Stimulated activated CD8-positive, alpha-beta memory T cell treated with anti-CD3 and anti-CD28 coated beads, Interleukin-12 subunit alpha, Interleukin-12 subunit beta, amount 100 ng/mL, for 24 hours (primary cell): ENCODE data around the gene PLEKHA8.

Experiments
- DNase-seq: peaks from one replicate; pipeline ENCODE4 v3.0.0-alpha.2; 2020; ENCODE audit errors: extremely low read depth

The PLEKHA8 gene

DNA sequence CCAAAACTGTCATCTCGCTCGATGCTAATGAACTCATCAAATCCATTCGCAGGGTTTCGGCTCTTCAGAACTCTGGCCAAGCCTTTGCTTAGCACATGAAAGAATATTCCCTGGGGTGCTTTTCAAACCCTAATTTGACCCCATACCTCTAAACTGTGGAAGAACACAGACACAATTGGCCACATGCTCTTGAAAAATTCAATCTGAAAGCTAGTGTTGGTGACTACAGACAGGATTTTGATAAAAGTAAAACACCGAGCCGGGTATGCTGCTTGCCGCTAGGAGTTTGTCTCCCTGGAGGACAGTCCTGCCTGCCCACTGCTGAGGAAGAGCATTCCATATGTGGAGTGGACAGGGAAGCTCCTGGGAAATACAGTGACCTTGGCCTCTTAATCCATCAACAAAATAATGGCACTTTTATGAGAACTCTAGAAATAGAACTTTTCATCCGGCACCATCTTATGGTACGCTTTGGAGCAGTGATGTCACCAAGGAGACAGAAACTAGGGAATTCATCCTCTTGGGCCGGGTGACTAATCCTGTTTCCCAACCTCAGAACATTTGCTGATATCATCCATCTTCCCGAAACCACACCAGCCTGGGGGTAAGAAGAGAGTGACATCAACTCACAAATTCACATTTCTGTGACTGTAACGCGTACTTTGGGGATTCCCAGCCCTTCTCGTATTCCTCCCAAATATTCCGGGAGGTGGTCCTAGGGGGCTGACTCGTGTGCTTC lies 140.8 kb downstream of the PLEKHA8 start:
- no peak for DNase-seq

DNA sequence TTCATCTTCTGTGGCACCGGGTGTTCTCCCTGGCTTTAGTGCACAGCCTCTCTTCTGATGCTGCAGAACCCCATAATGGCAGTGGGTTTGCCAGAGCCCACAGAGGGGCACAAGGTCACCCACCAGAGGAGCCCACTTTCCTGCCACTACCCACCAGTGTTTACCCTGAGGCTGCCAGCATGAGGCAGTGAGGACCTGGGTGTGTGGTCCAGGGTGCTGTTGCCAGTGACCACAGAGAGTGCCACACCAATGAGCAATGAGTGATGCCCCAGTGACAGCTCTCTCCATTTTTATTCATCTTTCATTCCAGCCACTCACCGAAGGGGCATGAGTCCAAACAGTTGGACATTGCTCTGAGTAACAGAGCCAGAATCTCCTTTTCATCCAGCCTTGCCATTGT lies 141.4 kb downstream of the PLEKHA8 start:
- no peak for DNase-seq

DNA sequence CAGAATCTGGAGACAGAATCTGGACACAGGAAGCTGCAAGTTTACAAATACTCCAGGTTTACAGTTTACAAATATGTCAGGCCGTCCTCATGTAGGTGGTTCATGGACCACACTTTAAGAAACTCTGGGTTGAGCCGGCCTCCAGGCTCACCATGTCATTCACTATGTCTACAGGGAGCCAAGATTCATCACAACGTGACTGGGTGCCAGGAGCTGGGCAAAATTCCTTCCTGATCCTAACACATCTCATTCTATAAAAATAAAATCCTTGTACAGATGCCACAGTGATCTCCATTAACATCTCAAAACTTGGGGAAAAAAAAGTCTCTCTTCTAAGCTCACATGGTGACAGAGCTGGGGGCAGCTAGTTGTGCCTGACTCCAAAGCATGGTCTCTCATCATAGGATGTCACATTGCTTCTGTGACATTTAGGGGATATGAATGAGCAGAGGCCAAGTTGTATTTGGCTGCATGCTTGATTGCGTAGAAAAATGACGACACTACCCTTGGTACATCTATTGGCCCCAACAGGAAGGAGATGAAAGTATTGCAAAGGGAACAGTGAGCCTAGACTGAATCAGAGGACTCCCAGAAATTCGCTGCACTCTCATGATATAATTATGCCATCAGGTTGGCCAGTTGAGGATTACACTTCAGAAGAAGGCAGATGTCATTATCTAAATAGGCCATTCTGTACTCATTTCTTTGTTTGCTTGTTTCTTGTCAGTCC lies 142.4 kb downstream of the PLEKHA8 start:
- DNase-seq, result no peak

DNA sequence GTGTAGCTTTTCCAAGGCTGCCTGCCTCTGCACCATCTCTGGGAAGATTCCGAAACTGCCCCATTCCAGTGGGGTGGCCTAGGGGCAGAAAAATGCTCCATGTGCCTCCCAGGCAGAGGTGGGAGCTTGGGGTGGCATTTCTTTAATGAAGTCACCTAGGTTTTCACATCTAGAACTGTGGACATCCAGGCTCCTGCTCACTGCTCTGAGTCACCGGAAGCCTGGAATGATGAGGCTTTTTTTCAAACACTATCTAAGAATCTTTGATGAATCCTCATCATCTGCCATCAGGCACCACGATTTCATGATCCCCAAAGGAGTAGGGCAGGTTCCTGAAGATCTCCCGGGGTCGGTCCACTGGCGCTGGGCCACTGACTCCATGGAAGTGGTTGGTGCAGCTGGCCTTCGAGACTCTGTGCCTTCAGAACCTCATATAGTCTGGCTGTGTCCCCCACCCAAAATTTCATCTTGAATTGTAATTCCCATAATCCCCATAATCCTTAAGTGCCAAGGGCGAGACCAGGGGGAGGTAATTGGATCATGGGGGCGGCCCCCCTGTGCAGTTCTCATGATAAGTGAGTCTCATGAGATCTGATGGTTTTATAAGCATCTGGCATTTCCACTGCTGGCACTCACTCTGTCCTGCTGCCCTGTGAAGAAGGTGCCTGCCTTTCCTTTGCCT lies 143.7 kb downstream of the PLEKHA8 start:
- DNase-seq, result no peak

DNA sequence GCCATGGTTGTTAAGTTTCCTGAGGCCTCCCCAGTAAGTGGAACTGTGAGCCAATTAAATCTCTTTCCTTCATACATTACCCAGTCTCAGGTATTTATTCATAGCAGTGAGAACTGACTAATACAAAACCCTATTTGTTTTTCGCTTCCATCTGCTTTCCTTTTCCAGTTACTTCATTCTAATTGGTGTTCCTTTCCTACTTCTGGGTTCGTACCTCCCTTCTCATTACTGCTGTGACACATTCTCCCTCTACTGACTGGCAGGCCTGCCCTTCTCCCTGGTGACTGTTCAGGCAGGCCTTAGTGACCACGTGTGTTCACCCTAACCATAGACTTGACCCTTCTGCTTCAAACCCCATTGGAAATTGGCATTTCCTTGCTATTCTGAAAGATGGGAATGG lies 144.2 kb downstream of the PLEKHA8 start:
- no peak for DNase-seq

DNA sequence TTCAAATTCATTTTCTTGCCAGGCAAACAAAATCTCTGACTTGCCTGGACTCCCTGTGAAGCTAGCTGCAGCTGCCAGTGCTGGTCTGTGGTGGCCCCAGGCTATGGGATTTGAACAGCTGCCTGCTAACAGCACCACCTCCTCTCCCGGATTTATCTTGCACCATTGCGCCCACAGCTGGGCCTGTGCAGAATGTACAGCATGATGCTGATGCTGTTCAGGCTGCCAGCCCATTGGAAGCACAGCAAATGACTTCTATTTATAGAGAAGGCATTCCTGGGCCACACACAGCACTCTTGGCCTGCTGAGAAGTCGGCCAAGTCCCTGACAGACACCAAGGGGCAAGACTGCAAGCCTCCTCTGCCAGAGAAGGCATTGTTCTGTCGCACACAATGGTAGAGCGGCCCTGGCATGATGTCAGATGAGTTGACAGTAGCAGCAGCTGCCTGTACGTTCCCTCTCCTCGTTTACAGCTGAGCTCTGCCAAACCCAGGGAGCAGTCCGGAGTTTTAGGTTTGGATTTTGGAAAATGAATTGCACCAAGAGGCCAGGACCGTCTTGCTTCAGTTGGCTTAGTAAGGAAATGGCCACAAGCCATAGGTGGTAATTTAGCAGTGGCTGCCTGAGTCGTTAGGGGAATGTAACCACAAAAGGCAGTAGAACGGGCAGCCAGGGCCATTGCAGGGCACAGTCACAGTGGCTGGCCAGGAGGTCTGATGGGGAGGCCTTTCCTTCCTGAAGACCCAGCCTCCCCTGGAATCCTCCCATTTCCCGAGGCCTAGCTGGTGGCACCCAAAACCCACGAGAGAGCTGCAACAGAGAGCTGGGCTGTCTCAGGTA lies 145.1 kb downstream of the PLEKHA8 start:
- DNase-seq, result no peak

DNA sequence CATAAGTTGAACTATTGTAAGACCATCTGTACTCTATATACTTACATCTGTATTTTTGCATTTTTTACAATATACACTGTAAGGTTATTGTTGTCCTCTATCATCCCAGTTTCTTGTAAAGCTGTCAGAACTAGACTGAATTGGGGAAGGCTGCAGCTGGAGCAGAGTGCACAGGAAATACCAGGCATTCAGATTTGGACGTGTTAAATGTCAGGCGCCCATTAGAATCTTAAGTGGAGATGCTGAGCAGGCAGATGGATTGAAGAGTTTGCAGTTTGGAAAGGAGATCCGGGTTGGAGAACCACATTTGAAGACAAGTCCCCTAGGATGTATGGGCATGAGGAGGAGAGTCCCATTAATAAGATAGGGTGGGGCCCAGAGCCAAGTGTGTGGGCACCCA lies 147.0 kb downstream of the PLEKHA8 start:
- DNase-seq, result no peak

DNA sequence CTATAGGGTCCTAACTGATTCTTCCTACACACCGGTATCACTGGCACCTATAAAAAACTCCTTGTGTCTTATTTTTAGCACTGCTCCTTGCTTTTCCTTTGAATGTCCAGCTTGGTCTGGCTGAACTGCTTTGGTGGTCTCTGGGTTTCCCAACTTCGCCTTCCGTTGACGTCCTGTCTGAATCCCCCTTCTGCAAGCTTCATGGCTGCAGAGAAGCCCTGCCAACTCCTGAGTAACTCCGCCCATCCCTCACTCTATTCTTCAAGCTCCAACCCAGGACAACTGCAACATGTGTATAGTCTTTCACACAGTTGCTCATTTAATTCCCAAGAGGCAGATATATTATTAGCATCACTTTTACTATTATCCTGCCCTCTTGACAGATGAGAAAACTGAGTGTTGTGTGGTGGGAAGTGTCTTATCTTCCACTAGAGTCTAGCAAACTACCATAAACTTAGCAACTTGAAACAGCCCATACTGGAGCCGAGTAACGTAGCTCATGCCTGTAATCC lies 147.5 kb downstream of the PLEKHA8 start:
- no peak for DNase-seq

DNA sequence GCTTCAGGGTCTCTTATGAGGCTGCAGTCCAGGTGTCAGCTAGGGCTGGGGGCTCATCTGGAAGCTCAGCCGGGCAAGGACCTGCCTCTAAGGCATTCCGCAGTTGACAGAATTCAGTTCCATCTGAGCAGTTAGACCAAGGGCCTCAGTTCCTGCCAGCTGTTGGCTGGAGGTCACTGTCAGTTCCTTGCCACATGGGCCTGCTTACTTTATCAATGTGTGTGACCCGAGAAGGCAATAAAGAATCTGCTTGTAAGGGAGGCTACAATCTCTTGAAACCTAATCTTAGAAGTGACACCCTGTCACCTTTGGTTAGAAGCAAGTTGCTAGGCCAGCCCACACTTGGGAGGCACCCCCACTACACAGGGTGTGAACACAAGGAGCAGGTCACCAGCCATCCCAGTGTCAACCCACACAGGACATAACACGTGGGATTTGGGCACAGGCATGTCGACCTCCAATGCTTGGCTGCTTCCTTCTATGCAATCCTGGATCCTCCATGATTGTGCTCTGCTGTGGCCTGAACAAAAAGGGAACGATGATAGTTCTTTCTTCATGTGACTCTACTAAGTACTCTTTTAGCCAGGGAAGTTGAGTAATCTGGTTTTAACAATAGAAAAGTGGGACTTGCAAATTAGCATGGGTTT lies 148.4 kb downstream of the PLEKHA8 start:
- no peak for DNase-seq

DNA sequence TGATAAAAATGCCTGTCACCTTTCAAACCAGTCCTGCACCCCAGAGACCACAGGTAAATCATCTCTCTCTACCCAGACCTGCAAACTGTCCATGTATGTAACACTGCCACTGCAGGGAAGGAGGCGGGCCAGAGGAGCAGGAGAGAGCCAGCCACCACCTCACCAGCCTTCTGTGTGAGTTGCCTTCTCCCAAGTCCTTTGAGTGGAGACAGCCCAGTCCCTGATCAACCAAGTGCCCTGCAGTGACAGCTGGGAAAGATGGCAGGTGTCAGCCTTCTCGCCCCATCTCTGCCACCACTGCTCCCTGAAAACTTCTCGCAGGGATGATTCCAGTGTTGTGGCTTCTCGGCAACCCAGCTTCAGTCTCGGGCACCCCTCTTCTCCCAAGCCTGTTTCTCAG lies 149.0 kb downstream of the PLEKHA8 start:
- no peak for DNase-seq

DNA sequence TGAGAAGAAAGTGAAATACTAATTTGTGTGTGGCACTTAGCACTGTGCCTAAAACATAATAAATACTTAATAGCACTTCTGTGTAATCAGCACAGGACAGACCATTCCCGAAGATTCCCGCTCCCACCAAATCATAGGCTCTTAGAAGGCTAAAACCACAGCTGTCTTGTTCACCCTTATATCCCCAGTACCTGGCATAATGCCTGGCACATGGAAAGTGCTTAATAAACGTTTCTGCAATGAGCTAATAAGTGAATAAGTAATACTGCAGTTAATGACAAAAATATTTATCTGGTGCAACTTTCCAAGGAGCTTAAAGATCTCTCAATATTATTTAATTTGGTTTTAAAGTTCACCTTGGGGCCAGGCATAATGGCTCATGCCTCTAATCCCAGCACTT lies 149.8 kb downstream of the PLEKHA8 start:
- DNase-seq, result no peak

DNA sequence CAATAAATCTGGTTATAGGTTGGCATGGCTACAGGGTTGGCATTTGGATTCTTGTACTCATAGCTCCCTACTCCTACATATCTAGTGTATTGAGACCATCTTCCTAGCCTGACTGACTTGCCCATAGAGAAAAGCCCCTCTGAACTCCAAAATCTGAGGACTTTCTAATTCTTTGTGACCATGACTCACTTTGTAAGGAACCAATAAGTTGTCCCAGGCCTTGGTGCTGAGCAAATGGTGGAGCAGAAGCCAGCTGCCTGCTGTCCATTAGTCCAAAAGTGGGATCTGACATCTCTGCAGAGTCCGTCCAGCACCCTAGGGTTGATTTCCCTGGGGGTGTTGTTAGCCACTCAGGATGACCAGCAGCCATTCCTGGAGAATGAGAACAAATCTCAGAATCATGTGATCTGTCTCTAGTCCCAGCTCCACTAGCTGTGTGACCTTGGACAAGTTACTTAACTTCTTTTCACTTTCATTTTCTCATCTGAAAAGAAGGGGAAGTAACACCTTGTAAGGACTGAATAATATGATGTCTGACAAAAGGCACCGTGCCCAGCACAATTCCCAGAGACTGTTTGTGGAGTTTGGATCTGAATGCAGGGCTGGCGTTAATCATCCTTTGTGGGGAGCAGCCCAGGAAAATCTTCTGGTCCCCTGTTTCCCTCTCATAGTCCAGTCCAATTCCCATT lies 150.7 kb downstream of the PLEKHA8 start:
- DNase-seq, result no peak
